GM23338 (cell line): ENCODE data around the gene GPR135. TPM values are rescaled to one million over a fixed set of nuclear protein-coding genes. Genes with fewer than 3 reads are reported as not detected.

Experiments
- ATAC-seq: fragments of 200-7000 bp; cut with Tn5 transposase; 3 replicates; pipeline ENCODE4 v1.9.1; 2020
- DNase-seq: peaks from one replicate; pipeline ENCODE4 v3.0.0-alpha.2; 2015; ENCODE audit warnings: low spot score
- H2AFZ ChIP-seq: fragments of 200-600 bp; sonication (generic); 2 replicates; pipeline ENCODE4 v1.8.0; 2016; ENCODE audit warnings: antibody characterized with exemption, mild to moderate bottlenecking, moderate library complexity
- H3F3A ChIP-seq: fragments of 200-600 bp; sonication (generic); replicated peaks from 2 replicates; pipeline ENCODE4 v1.8.0; 2017; ENCODE audit warnings: antibody characterized with exemption, mixed run types, low read depth
- H3K27ac ChIP-seq: fragments of 200-600 bp; sonication (generic); 2 replicates; pipeline ENCODE4 v1.6.1; 2016; ENCODE audit warnings: low read depth
- H3K27me3 ChIP-seq: fragments of 200-600 bp; sonication (generic); 2 replicates; pipeline ENCODE4 v1.8.0; 2016; ENCODE audit warnings: mild to moderate bottlenecking, mixed run types, moderate library complexity; ENCODE audit not compliant: insufficient read depth
- H3K36me3 ChIP-seq: fragments of 200-600 bp; sonication (generic); 2 replicates; pipeline ENCODE4 v1.8.0; 2016; ENCODE audit warnings: mild to moderate bottlenecking; ENCODE audit not compliant: insufficient read depth
- H3K4me1 ChIP-seq: fragments of 200-600 bp; sonication (generic); 2 replicates; pipeline ENCODE4 v1.8.0; 2016; ENCODE audit warnings: mild to moderate bottlenecking, moderate library complexity; ENCODE audit not compliant: insufficient read depth
- H3K4me2 ChIP-seq: fragments of 200-600 bp; sonication (generic); 2 replicates; pipeline ENCODE4 v1.7.1; 2017; ENCODE audit warnings: mixed run types
- H3K4me3 ChIP-seq: fragments of 200-600 bp; sonication (generic); 2 replicates; pipeline ENCODE4 v1.6.1; 2016; ENCODE audit warnings: mixed run types
- H3K79me2 ChIP-seq: fragments of 200-600 bp; sonication (generic); replicated peaks from 2 replicates; pipeline ENCODE4 v1.8.0; 2017; ENCODE audit warnings: mild to moderate bottlenecking; ENCODE audit not compliant: insufficient read depth
- H3K9me2 ChIP-seq: fragments of 200-600 bp; sonication (generic); 2 replicates; pipeline ENCODE4 v1.8.0; 2017; ENCODE audit not compliant: insufficient read depth
- H4K20me1 ChIP-seq: fragments of 200-600 bp; sonication (generic); replicated peaks from 2 replicates; pipeline ENCODE4 v1.8.0; 2017; ENCODE audit warnings: mild to moderate bottlenecking; ENCODE audit not compliant: insufficient read depth
- H3K27ac Mint-ChIP-seq: 2 replicates; pipeline ENCODE4 v1.8.0; 2020; ENCODE audit warnings: inconsistent platforms, mild to moderate bottlenecking, moderate library complexity, mixed read lengths
- H3K27me3 Mint-ChIP-seq: 3 replicates; pipeline ENCODE4 v1.8.0; 2022; ENCODE audit warnings: low read depth, mild to moderate bottlenecking, moderate library complexity, mixed read lengths, inconsistent platforms; ENCODE audit not compliant: insufficient read depth, poor library complexity
- H3K36me3 Mint-ChIP-seq: 3 replicates; pipeline ENCODE4 v1.8.0; 2021; ENCODE audit warnings: low read depth, mild to moderate bottlenecking, inconsistent platforms, moderate library complexity, mixed read lengths
- H3K4me1 Mint-ChIP-seq: 3 replicates; pipeline ENCODE4 v1.8.0; 2020; ENCODE audit warnings: mild to moderate bottlenecking, inconsistent platforms, mixed read lengths
- H3K4me3 Mint-ChIP-seq: 3 replicates; pipeline ENCODE4 v1.8.0; 2021; ENCODE audit warnings: moderate library complexity, mild to moderate bottlenecking, inconsistent platforms, mixed read lengths
- H3K9me3 Mint-ChIP-seq: 3 replicates; pipeline ENCODE4 v1.8.0; 2020; ENCODE audit warnings: moderate library complexity, mild to moderate bottlenecking, inconsistent platforms, mixed read lengths
- CREB1 ChIP-seq: fragments of 250-450 bp; sonication (Bioruptor Pico); IDR thresholded peaks from 2 replicates; pipeline ENCODE4 v1.5.0; 2020; ENCODE audit warnings: low read depth, mild to moderate bottlenecking, moderate library complexity
- CTCF ChIP-seq, 2 experiments: fragments of 200-600 bp in 1 of 2; sonication (generic) in 1 of 2; conservative IDR thresholded peaks; 2 replicates each; pipeline versions ENCODE4 v1.5.1 to v1.6.1; 2016 to 2017; ENCODE audit warnings: antibody characterized with exemption in 2 of 2, low read depth in 2 of 2, mild to moderate bottlenecking in 2 of 2, moderate library complexity in 1 of 2
- EZH2 ChIP-seq: fragments of 200-600 bp; sonication (generic); IDR thresholded peaks from one replicate; pipeline ENCODE4 v1.8.0; 2017; ENCODE audit warnings: antibody characterized with exemption, mild to moderate bottlenecking, low read depth; ENCODE audit not compliant: unreplicated experiment
- EZH2phosphoT487 ChIP-seq: fragments of 200-600 bp; sonication (generic); IDR thresholded peaks from one replicate; pipeline ENCODE4 v1.8.1; 2018; ENCODE audit warnings: antibody characterized with exemption; ENCODE audit not compliant: unreplicated experiment
- POLR2AphosphoS5 ChIP-seq: IDR thresholded peaks from 2 replicates; pipeline ENCODE4 v1.6.1; 2016; ENCODE audit warnings: antibody characterized with exemption, low read depth
- ZNF114 ChIP-seq: fragments of 250-450 bp; sonication (Bioruptor Pico); IDR thresholded peaks from 2 replicates; pipeline ENCODE4 v1.5.0; 2020; ENCODE audit warnings: mild to moderate bottlenecking, moderate library complexity
- ZNF462 ChIP-seq: fragments of 250-450 bp; sonication (Bioruptor Pico); IDR thresholded peaks from 2 replicates; pipeline ENCODE4 v1.5.0; 2020; ENCODE audit warnings: mild to moderate bottlenecking, moderate library complexity
- polyA plus RNA-seq: library from polyadenylated mRNA; unstranded; fragments of >200 nt; fragmentation: Nextera tagmentation; extraction: Ambion mirVana; gene quantifications from 2 replicates; pipeline ENCODE4 v1.2.1, GENCODE V29; 2016
- total RNA-seq: library from RNA; depleted of rRNA; stranded (reverse); fragments of >200 nt; shearing (Covaris generic); gene quantifications from 2 replicates; pipeline ENCODE4 v1.2.3, GENCODE V29; 2014
- TF ChIP-seq, protein P1 (sequence below): IDR thresholded peaks from 2 replicates; pipeline ENCODE4 v1.6.1; 2016; ENCODE audit warnings: antibody characterized with exemption

GPR135 gene
- total and polyA plus RNA-seq, 2 experiments from 2014 or later, result 0.47 to 2.2 TPM

- no peak for TF ChIP-seq ZNF462 (CRISPR knock-in tag)
- TF ChIP-seq CREB1 (CRISPR knock-in tag), result no peak
- TF ChIP-seq POLR2AphosphoS5, result no peak
- TF ChIP-seq CTCF (conservative IDR thresholded peaks at IDR 0.05; ENCODE audit: low read depth in 2 of 2), result no peak
- TF ChIP-seq EZH2phosphoT487, result no peak
Observed at GRCh38 chr14:59458486-59458885, 6.7 kb downstream of the GPR135 start (continued).

GRCh38 chr14:59455411-59455810, 9.8 kb downstream of the GPR135 start:
- Mint-ChIP-seq H3K4me1 (no peaks in the 10 kb centered on the region), H3K27me3 (peaks cover 2% of the 10 kb centered on the region), H3K9me3 (no peaks in the 10 kb centered on the region), H3K27ac (no peak overlapping the region), H3K4me3 (no peak overlapping the region), H3K36me3 (peaks cover 11% of the 10 kb centered on the region; the same call in 2 of the 3 replicates)
- Histone ChIP-seq H3K27me3 (no peaks in the 10 kb centered on the region), H3F3A (no peaks in the 10 kb centered on the region), H4K20me1 (no peaks in the 10 kb centered on the region), H3K9me2 (no peaks in the 10 kb centered on the region), H3K4me2 (no peak overlapping the region), H3K4me3 (no peak overlapping the region), H2AFZ (no peak overlapping the region), H3K27ac (no peak overlapping the region), H3K79me2 (no peaks in the 10 kb centered on the region), H3K36me3 (no peaks in the 10 kb centered on the region), H3K4me1 (no peaks in the 10 kb centered on the region)
- no peak for ATAC-seq
- DNase-seq, result no peak
- TF ChIP-seq EZH2phosphoT487 (no peak), CREB1 (CRISPR knock-in tag) (no peak), ZNF114 (CRISPR knock-in tag) (no peak), POLR2AphosphoS5 (no peak), EZH2 (no peak)
- TF ChIP-seq, protein P1, sequence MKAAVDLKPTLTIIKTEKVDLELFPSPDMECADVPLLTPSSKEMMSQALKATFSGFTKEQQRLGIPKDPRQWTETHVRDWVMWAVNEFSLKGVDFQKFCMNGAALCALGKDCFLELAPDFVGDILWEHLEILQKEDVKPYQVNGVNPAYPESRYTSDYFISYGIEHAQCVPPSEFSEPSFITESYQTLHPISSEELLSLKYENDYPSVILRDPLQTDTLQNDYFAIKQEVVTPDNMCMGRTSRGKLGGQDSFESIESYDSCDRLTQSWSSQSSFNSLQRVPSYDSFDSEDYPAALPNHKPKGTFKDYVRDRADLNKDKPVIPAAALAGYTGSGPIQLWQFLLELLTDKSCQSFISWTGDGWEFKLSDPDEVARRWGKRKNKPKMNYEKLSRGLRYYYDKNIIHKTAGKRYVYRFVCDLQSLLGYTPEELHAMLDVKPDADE, result no peak
